HL-60 (cell line): Measurements from ENCODE around the gene RBM7.

ENCODE experiments used
- CTCF ChIP-seq: IDR thresholded peaks from one replicate; pipeline ENCODE4 v1.5.1; 2011; ENCODE audit warnings: low read length, control low read depth, inconsistent platforms; ENCODE audit not compliant: insufficient read depth
- POLR2AphosphoS5 ChIP-seq: IDR thresholded peaks from 2 replicates; pipeline ENCODE4 v1.6.1; 2012; ENCODE audit warnings: low read depth
- REST ChIP-seq: IDR thresholded peaks from 2 replicates; pipeline ENCODE4 v1.6.1; 2012; ENCODE audit warnings: low read depth; ENCODE audit not compliant: insufficient replicate concordance

DNA sequence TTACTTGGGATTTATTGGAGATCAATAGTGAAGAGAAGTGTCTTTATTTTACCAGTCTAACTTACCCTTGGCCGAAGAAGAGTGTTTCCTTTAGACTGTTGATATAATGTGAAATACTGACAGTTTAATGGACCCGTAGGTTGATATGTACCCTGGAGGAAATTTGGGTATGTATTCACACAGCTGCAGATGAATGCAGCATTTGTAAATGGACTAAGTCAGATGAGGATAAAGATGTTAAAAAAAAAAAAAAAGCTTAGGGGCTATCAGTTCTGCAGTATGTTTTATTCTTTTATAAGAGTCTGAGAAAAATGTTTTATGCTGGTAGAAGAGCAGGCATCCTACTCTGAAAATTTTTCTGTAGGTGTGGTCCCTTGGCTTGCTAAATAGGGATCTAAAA, 41.5 kb downstream of the RBM7 start:
- TF ChIP-seq CTCF (no peak), POLR2AphosphoS5 (no peak), REST (no peak)
